ENCODE measurements around the gene TAS2R20.

The TAS2R20 gene

DNA sequence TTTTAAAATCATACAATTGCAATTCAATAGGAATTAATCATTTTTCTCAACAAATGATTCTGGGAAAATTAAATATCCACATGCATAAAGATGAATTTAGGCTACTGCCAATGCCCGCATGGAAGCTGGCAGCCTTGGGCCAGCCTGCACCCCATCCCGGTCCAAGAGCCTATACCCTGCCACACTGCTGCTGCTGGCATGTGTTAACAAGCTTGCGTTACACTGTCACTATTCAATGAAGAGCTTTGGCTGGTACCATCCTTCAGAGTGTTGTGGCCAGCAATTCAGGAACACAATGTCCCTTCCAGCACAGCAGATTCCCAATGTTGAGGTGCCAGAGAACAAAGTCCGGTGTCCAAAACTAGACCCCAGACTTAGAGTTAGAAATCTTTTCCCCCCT lies 45.5 kb downstream of the TAS2R20 start:
- TF ChIP-seq OSR1 (CRISPR knock-in tag; IDR thresholded peaks at IDR 0.05) (no peak), ZNF8 (CRISPR knock-in tag; IDR thresholded peaks at IDR 0.05) (no peak), ARNTL (CRISPR knock-in tag; IDR thresholded peaks at IDR 0.05; ENCODE audit: borderline replicate concordance, low read depth) (no peak), SNAI2 (CRISPR knock-in tag; IDR thresholded peaks at IDR 0.05) (no peak), ZC3H10 (CRISPR knock-in tag; IDR thresholded peaks at IDR 0.05) (no peak)
- ATAC-seq = no peak
